KOPT-K1 (cell line): Measurements from ENCODE around the gene RPRD1A.
"Not testable (repeated sequence)": the region's sequence is repeated elsewhere in the genome, so short reads cannot be mapped to it uniquely, and the experiment has no call there.

Experiments
- H3K27ac ChIP-seq: fragments of 200-600 bp; sonication (generic); 2 replicates; pipeline ENCODE4 v1.5.1; 2016; ENCODE audit warnings: antibody characterized with exemption, mild to moderate bottlenecking, low read depth, low read length; ENCODE audit not compliant: poor library complexity, severe bottlenecking
- H3K36me3 ChIP-seq: fragments of 200-600 bp; sonication (generic); 2 replicates; pipeline ENCODE4 v1.5.1; 2017; ENCODE audit warnings: antibody characterized with exemption, mild to moderate bottlenecking, low read length, moderate library complexity; ENCODE audit not compliant: insufficient read depth
- H3K9me3 ChIP-seq: fragments of 200-600 bp; sonication (generic); 2 replicates; pipeline ENCODE4 v1.5.1; 2017; ENCODE audit warnings: antibody characterized with exemption, low read length, mild to moderate bottlenecking; ENCODE audit not compliant: insufficient read depth, poor library complexity, severe bottlenecking

RPRD1A gene

GRCh38 chr18:35979112-35979511 is 88.2 kb downstream of the RPRD1A start:
- no peak overlapping the region for H3K27ac ChIP-seq
- H3K9me3 ChIP-seq, result no peaks in the 10 kb centered on the region
- peaks cover 92% of the 10 kb centered on the region for H3K36me3 ChIP-seq

GRCh38 chr18:35974181-35974580 is 93.2 kb downstream of the RPRD1A start:
- H3K27ac ChIP-seq, result no peak overlapping the region
- H3K36me3 ChIP-seq, result peaks cover 46% of the 10 kb centered on the region
- no peaks in the 10 kb centered on the region for H3K9me3 ChIP-seq

- Histone ChIP-seq H3K9me3 (no peaks in the 10 kb centered on the region), H3K27ac (peak overlapping the region; percentile 76), H3K36me3 (peaks cover 41% of the 10 kb centered on the region)
Observed at GRCh38 chr18:35973650-35974049, 93.7 kb downstream of the RPRD1A start.

- no peaks in the 10 kb centered on the region for H3K9me3 ChIP-seq
- peak within 1 kb of the TSS; percentile 76 for H3K27ac ChIP-seq
- H3K36me3 ChIP-seq, result peaks cover 28% of the 10 kb centered on the region
Observed at GRCh38 chr18:35972197-35973000, 95.0 kb downstream of the RPRD1A start, which contains the start of gene RMP24. TSS of gene RMP24 (plus strand) at chr18:35972679.

GRCh38 chr18:35971661-35972196 is 95.6 kb downstream of the RPRD1A start:
- Histone ChIP-seq H3K27ac (peak overlapping the region; percentile 76), H3K36me3 (peaks cover 21% of the 10 kb centered on the region), H3K9me3 (no peaks in the 10 kb centered on the region)

GRCh38 chr18:35969676-35970075 is 97.7 kb downstream of the RPRD1A start:
- H3K9me3 ChIP-seq, result no peaks in the 10 kb centered on the region
- H3K27ac ChIP-seq, result peak overlapping the region; percentile 49
- H3K36me3 ChIP-seq, result peaks cover under 1% of the 10 kb centered on the region

- Histone ChIP-seq H3K9me3 (no peaks in the 10 kb centered on the region), H3K27ac (no peak overlapping the region), H3K36me3 (no peaks in the 10 kb centered on the region)
Observed at GRCh38 chr18:35968278-35968880, 99.0 kb downstream of the RPRD1A start.

- not testable (repeated sequence) for H3K9me3 ChIP-seq, H3K36me3 ChIP-seq, H3K27ac ChIP-seq
Observed at GRCh38 chr18:35967866-35968265, 99.5 kb downstream of the RPRD1A start.

- Histone ChIP-seq H3K36me3 (no peaks in the 10 kb centered on the region), H3K27ac (no peak overlapping the region), H3K9me3 (peaks cover 8% of the 10 kb centered on the region)
Observed at GRCh38 chr18:35964319-35964718, 103.0 kb downstream of the RPRD1A start.

GRCh38 chr18:35962320-35962719 is 105.0 kb downstream of the RPRD1A start:
- Histone ChIP-seq H3K36me3 (no peaks in the 10 kb centered on the region), H3K9me3 (peaks cover 9% of the 10 kb centered on the region), H3K27ac (no peak overlapping the region)

- Histone ChIP-seq H3K9me3 (peaks cover 9% of the 10 kb centered on the region), H3K27ac (no peak overlapping the region), H3K36me3 (no peaks in the 10 kb centered on the region)
Observed at GRCh38 chr18:35956226-35956625, 111.1 kb downstream of the RPRD1A start.

GRCh38 chr18:35953688-35954087 is 113.7 kb downstream of the RPRD1A start:
- no peaks in the 10 kb centered on the region for H3K9me3 ChIP-seq
- H3K36me3 ChIP-seq, result no peaks in the 10 kb centered on the region
- H3K27ac ChIP-seq, result no peak overlapping the region

- H3K9me3 ChIP-seq, result no peaks in the 10 kb centered on the region
Observed at GRCh38 chr18:35950628-35950982, 116.8 kb downstream of the RPRD1A start.

GRCh38 chr18:35949903-35950627 is 117.3 kb downstream of the RPRD1A start:
- H3K27ac ChIP-seq, result no peak overlapping the region
- no peaks in the 10 kb centered on the region for H3K36me3 ChIP-seq
- H3K9me3 ChIP-seq, result no peaks in the 10 kb centered on the region

More at GRCh38 chr18:35950628-35950982, 116.8 kb downstream of the RPRD1A start:
- H3K27ac ChIP-seq, result no peak overlapping the region
- H3K36me3 ChIP-seq, result no peaks in the 10 kb centered on the region

GRCh38 chr18:35949090-35949489 is 118.3 kb downstream of the RPRD1A start:
- Histone ChIP-seq H3K27ac (no peak overlapping the region), H3K9me3 (no peaks in the 10 kb centered on the region), H3K36me3 (no peaks in the 10 kb centered on the region)
